Right hindlimb (tissue), 1 donor: ENCODE data around the gene AGAP2.
"Not testable (repeated sequence)": the region's sequence is repeated elsewhere in the genome, so short reads cannot be mapped to it uniquely, and the experiment has no call there.

Experiments used
- DNase-seq: peaks from one replicate; pipeline ENCODE4 v3.0.0-alpha.2; 2018

Gene AGAP2

DNA sequence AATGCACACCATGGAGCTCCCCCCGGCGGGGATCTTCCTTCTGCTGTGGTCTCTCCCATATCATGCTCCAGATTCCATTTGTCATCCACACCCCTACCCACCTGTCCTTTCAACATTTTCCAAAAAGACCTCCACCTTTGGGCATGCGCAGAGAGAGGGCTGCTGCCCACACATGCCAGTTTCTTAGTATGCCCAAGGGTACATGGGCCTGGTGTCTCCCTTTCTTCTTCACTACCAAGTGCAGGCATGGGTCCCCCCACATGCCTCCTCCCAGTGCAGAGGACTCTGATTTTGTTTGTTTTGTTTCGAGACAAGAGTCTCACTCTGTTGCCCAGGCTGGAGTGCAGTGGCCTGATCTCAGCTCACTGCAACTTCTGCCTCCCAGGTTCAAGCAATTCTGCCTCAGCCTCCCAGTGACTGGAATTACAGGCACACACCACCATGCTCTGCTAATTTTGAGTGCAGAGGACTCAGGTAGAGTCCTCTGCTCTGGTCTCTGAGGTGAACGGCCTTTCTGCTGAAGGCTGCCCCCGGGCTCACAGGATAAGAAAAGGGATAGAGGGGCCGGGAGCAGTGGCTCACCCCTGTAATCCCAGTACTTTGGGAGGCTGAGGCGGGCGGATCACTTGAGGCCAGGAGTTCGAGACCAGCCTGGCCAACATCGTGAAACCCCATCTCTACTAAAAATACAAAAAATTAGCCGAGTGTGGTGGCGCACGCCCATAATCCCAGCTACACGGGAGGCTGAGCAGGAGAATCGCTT lies 16.5 kb downstream of the AGAP2 start:
- not testable (repeated sequence) for DNase-seq

GRCh38 chr12:57720606-57721595 lies 17.6 kb downstream of the AGAP2 start:
- no peak for DNase-seq

DNA sequence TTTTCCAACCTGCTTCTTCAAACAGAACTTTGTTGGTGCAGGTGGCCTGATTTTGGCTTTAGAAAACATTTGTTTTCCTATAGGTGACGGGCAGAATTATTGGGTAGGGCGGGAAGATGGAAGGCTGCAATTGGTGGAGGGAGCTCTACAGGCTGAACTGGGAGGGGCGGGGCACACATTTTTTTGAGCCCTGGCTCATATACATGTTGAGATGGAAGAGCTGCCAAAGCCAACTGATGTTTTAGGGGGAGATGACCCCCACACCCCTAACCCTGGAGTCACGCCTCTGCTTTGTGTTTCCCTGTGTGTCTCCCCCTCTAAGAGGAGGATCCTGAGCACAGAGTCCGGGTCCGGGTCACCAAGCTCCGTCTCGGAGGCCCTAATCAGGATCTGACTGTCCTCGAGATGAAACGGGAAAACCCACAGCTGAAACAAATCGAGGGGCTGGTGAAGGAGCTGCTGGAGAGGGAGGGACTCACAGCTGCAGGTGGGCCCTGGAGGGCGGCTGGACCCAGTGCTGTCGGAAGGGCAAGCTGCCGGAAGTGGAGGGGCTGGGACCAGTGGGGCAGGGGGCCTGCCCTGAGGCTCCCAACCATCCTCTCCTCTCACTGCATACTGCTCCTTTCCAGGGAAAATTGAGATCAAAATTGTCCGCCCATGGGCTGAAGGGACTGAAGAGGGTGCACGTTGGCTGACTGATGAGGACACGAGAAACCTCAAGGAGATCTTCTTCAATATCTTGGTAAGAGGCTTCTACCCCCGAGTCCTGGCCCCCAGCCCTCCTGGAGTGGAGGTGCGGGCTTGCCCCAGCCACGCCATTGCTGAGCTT lies 18.6 kb downstream of the AGAP2 start:
- DNase-seq, result no peak

GRCh38 chr12:57718641-57719528 lies 19.7 kb downstream of the AGAP2 start:
- no peak for DNase-seq

DNA sequence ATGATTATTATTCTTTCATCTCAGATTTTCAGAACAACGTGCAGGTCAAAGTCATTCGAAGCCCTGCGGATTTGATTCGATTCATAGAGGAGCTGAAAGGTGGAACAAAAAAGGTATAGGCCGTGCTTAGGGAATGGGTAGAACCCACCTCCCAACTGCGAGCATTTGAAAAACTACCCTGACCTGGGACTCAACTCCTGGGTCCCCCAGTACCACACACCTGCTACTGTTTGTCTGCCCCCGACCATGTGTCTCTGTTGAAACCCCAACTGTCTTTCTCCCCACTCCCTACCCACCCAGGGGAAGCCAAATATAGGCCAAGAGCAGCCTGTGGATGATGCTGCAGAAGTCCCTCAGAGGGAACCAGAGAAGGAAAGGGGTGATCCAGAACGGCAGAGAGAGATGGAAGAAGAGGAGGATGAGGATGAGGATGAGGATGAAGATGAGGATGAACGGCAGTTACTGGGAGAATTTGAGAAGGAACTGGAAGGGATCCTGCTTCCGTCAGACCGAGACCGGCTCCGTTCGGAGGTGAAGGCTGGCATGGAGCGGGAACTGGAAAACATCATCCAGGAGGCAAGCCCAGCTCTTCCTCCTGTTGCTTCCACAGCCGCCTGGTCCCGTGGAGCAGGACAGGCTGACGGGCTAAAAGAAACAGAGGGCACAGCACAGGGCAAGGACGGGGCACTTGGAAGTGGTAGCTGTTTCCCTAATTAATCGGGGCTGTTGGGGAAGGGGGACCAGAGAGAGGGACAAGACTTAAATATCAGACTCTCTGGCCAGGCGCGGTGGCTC lies 20.5 kb downstream of the AGAP2 start:
- DNase-seq, result no peak

DNA sequence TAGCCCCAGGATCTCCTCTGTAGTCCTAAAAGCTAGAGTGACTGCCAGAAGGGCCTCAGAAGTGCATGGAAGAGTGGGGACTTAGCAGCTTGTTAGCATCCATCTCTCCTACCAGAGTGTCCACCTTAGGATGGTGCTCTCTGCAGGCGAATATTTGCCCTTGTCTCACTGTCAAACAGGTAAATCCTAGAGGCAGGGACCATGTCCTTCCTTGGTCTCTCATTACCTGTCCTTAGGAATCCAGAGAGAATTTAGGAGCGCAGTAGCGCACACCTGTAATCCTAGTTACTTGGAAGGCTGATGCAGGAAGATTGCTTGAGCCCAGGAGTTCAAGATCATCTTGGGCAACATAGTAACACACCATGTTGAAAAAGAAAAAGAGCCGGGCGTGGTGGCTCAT lies 21.4 kb downstream of the AGAP2 start:
- no peak for DNase-seq

- no peak for DNase-seq
Observed at GRCh38 chr12:57716305-57716704, 22.2 kb downstream of the AGAP2 start.

DNA sequence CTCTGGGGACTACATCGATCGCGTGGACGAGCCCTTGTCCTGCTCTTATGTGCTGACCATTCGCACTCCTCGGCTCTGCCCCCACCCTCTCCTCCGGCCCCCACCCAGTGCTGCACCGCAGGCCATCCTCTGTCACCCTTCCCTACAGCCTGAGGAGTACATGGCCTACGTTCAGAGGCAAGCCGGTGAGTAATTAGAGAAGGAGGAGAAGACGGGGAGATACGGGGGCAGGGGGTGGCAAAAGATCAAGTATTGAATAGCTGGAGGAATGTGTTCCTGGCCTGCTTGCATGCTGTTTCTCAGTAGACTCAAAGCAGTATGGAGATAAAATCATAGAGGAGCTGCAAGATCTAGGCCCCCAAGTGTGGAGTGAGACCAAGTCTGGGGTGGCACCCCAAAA lies 22.8 kb downstream of the AGAP2 start:
- DNase-seq, result no peak

- DNase-seq, result not testable (repeated sequence)
Observed at GRCh38 chr12:57715036-57715748, 23.4 kb downstream of the AGAP2 start.

DNA sequence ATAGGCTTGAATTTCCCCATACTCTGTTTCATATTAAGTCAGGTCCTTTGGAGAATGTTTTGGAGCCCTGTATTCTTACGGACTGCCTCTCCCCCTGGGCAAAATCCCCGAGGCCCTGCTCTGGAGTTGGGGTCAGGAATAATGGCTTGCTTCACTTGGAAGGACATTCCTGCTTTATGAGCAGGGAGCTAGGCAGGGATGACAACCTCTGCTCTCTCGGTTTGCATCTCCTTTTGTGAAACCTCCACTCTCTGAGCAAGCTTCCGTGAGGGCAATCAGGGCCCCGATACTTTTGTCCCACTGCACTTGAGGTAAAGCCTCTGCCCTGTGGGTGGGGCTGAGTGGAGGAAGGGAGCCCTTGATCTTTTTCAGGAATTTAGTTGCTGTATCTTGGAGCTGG lies 25.3 kb downstream of the AGAP2 start:
- no peak for DNase-seq

- no peak for DNase-seq
Observed at GRCh38 chr12:57712701-57713100, 25.8 kb downstream of the AGAP2 start.

- DNase-seq, result no peak
Observed at GRCh38 chr12:57708296-57708695, 30.2 kb downstream of the AGAP2 start.

DNA sequence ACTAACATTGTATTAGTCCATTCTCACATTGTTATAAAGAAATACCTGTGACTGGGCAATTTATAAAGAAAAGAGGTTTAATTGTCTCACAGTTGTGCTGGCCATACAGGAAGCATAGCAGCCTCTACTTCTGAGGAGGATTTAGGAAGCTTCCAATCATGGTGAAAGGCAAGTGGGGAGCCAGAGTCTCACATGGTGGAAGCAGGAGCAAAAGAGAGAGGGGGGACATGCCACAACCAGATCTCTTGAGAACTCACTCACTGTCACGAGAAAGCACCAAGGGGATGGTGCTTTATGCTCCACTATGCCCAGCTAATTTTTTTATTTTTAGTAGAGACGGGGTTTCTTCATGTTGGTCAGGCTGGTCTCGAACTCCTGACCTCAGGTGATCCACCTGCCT lies 31.3 kb downstream of the AGAP2 start:
- DNase-seq, result no peak

GRCh38 chr12:57700317-57700716 lies 38.2 kb downstream of the AGAP2 start:
- no peak for DNase-seq

- no peak for DNase-seq
Observed at GRCh38 chr12:57698414-57698813, 40.1 kb downstream of the AGAP2 start.

DNA sequence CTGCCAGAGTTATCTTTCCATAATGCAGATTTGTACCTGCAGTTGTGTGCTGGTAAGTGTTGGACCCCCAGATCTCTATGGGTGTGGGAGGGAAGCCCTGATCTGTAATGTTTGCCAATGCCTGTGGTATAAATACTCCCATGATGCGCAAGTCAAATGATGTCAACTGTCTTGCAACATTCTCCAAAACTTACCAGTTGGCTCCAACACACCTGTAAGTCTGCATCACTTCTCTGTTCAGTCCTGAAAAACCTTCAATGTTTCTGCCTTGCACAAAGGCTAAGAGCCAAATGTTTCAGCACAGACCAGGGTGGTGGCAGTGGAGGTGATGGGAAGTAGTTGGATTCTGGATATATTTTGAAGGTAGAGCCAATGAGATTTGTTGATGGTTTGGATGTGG lies 41.5 kb downstream of the AGAP2 start:
- DNase-seq, result no peak

GRCh38 chr12:57695770-57696432 lies 42.6 kb downstream of the AGAP2 start:
- DNase-seq, result no peak

DNA sequence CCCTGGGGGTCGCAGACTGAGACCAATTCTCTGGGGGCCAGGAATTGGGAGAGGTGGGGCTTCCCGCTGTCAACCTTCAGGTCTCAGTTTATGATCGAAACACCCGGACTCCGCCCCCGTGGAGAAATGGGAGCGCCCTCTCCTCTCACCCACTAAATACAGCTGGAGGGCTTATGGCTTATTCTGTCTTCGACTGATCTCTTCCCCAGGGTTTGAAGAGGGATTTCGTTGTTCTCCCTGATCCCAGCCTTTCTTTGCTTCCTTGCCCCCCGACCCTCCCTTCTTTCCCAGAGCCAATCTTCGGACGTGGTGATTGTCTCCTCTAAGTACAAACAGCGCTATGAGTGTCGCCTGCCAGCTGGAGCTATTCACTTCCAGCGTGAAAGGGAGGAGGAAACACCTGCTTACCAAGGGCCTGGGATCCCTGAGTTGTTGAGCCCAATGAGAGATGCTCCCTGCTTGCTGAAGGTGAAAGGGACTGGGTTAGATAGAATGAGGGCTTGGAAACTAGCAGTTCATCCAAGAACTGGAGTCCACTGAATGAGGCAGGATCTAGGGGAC lies 44.0 kb downstream of the AGAP2 start:
- no peak for DNase-seq

GRCh38 chr12:57693659-57694458 lies 44.7 kb downstream of the AGAP2 start, which contains the start of gene OS9:
TSS of gene OS9 (plus strand) at chr12:57694132. CDS start at chr12:57694162, 30 bp downstream.
- peak; percentile 98 for DNase-seq
